ENCODE results near the gene AP1M1. TPM values are rescaled to one million over a fixed set of nuclear protein-coding genes. Genes with fewer than 3 reads are reported as not detected.

The AP1M1 gene
- total and polyA plus RNA-seq, 11 donors, result 26.2 to 93.4 (median 47.8) TPM

DNA sequence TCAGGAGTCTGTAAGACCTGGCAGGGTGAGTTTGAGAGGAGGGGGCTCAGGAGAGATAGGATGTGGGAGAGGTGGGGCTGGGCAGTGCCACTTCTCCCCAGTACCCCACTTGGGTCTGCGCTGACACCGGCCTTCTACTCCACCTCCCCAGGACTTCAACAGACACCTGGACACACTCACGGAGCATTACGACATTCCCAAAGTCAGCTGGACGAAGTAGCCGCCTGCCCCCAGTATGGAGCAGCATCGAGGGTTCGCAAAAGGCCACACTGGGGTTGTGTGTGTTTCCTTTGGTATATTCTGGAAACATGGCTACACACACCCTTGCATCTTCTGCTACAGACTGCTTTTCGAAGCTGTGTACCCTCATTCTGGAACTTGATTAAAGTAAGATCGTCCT is 7.0 kb upstream of the AP1M1 start:
- DNase-seq, result peak in 1 of 5 donors; percentile 24
- Histone ChIP-seq H3K9me3 (no peaks in the 10 kb centered on the region), H3K36me3 (peaks cover 0 to 71% (median 56%) of the 10 kb centered on the region in 9 donors), H3K27me3 (no peaks in the 10 kb centered on the region), H3K4me1 (peaks cover 4 to 34% (median 12%) of the 10 kb centered on the region in 12 donors), H3K27ac (no peak overlapping the region), H3K4me3 (no peak overlapping the region)
- 82 to 88% (median 85%) methylated on average over 10 of the region's 10 CpGs for WGBS, 4 donors
- intact Hi-C loops (cut with DNase I), result loop anchor here in 1 of 10 donors (10.0 kb wide), 1 partner anchor 986 kb away; the partner anchor contains the start of gene NOTCH3
- TF ChIP-seq, protein P1, sequence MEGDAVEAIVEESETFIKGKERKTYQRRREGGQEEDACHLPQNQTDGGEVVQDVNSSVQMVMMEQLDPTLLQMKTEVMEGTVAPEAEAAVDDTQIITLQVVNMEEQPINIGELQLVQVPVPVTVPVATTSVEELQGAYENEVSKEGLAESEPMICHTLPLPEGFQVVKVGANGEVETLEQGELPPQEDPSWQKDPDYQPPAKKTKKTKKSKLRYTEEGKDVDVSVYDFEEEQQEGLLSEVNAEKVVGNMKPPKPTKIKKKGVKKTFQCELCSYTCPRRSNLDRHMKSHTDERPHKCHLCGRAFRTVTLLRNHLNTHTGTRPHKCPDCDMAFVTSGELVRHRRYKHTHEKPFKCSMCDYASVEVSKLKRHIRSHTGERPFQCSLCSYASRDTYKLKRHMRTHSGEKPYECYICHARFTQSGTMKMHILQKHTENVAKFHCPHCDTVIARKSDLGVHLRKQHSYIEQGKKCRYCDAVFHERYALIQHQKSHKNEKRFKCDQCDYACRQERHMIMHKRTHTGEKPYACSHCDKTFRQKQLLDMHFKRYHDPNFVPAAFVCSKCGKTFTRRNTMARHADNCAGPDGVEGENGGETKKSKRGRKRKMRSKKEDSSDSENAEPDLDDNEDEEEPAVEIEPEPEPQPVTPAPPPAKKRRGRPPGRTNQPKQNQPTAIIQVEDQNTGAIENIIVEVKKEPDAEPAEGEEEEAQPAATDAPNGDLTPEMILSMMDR (IDR thresholded peaks at IDR 0.05), result no peak
- no peak for TF ChIP-seq POLR2A (IDR thresholded peaks at IDR 0.05)
- ATAC-seq, result no peak

DNA sequence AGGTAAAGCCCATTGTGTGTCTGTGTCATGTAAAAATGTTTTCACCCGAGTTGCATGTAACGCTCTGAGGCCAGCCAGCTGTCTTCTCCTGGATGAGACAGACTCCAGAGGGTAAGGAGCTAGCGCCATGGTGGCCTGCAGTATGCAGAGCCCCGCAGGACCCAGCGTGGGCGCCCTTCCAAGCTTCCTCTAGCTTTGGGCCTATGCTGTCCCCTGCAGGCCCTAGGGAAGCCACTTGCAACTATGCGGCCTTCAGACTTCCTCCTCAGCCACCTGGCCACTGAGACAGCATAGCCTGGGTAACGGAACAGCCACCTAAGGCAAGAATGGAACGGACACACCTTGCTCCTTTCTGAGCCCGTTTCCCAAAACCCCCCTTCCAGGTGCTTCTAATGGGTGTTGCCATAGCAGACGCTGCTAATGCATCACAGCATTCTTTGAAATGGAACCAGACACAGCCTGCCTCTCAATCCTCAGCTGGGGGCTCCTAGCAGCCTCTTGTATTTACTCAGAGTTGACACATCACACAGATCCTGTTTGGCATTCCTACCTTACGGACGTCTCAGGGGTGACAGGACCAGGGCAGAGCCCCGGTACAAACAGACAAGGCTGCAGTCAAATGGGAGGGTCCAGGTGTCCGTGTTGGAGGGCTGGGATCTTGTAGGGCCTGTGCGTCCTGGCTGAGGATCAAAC is 6.3 kb upstream of the AP1M1 start:
- H3K9me3 ChIP-seq, result no peaks in the 10 kb centered on the region
- intact Hi-C loops (cut with DNase I), result loop anchor here in 1 of 10 donors (10.0 kb wide), 1 partner anchor 987 kb away; the partner anchor contains the start of gene NOTCH3
- H3K4me1 ChIP-seq, result peaks cover 0 to 27% (median 6%) of the 10 kb centered on the region in 12 donors
- no peak overlapping the region for H3K4me3 ChIP-seq
- peaks cover 0 to 71% (median 56%) of the 10 kb centered on the region in 9 donors for H3K36me3 ChIP-seq
- TF ChIP-seq POLR2A (IDR thresholded peaks at IDR 0.05), result no peak
- TF ChIP-seq, protein P1 (IDR thresholded peaks at IDR 0.05), result no peak
- H3K27ac ChIP-seq, result no peak overlapping the region
- no peak for ATAC-seq
- H3K27me3 ChIP-seq, result no peaks in the 10 kb centered on the region
- 71 to 75% (median 72%) methylated on average over 16 of the region's 16 CpGs for WGBS, 4 donors
- peak in 1 of 5 donors; percentile 54 for DNase-seq

DNA sequence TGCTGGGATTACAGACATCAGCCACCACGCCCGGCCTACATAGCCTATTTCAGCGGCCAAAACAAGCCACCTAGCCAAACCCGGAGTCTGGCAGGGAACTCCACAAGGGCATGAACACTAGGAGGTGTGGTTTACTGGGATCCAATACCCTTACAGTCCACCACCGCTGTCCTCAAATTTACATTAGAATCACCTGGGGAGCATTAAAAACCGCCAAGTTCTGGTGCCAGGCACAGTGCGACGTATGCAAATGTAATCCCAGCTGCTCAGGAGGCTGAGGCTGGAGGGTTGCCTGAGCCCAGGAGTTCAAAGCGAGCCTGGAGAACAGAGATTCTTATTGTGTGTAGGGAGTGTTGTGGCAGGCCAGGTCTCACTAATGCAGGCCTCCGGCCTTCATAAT is 4.2 kb upstream of the AP1M1 start:
- Histone ChIP-seq H3K36me3 (peaks cover 0 to 52% (median 43%) of the 10 kb centered on the region in 9 donors), H3K4me3 (no peak overlapping the region), H3K27me3 (no peaks in the 10 kb centered on the region), H3K4me1 (peaks cover 1 to 23% (median 11%) of the 10 kb centered on the region in 12 donors), H3K27ac (no peak overlapping the region), H3K9me3 (no peaks in the 10 kb centered on the region)
- no peak for DNase-seq
- 91 to 92% (median 91%) methylated on average over 10 of the region's 10 CpGs for WGBS, 4 donors
- intact Hi-C loops (cut with DNase I), result loop anchor here in 1 of 10 donors (10.0 kb wide), 1 partner anchor 989 kb away; the partner anchor contains the start of gene NOTCH3
- no peak for ATAC-seq
- TF ChIP-seq POLR2A (IDR thresholded peaks at IDR 0.05), result no peak
- TF ChIP-seq, protein P1 (IDR thresholded peaks at IDR 0.05), result no peak

DNA sequence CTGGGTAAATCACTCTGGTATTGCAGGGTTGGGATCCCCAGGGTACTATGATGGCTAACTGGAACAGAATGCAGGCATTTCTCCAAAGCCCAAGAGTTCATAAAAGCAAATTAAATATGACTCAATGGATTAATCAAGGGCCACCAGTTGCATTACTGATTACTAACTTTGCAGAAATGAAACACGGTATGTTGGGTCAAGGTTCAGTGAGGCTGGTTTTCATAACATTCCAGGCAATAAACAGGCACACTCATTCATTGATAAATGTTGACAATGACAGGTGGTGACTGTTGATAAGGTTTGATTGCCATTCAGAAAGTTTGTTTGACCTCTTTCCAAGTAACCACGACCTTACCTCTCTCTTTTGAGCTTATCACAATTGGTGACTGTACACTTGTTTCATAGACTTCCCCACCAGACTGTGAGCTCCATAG is 506 bp upstream of the AP1M1 start:
- Histone ChIP-seq H3K27me3 (no peaks in the 10 kb centered on the region), H3K36me3 (peaks cover 0 to 29% (median 18%) of the 10 kb centered on the region in 9 donors), H3K9me3 (no peaks in the 10 kb centered on the region), H3K4me3 (peak overlapping the region in 11 of 12 donors; percentile 78 to 99 (median 95)), H3K4me1 (peaks cover 4 to 36% (median 22%) of the 10 kb centered on the region in 12 donors), H3K27ac (peak overlapping the region; percentile 60 to 95 (median 88))
- WGBS, 4 donors, result 37 to 47% (median 39%) methylated on average over 2 of the region's 2 CpGs
- intact Hi-C loops (cut with DNase I), result loop anchor here in 2 of 10 donors (2.0 to 10.0 kb wide), 2 partner anchors 190 to 992 kb away; partner anchors contain the start of gene NOTCH3 (in 1 of the 2)
- DNase-seq (no peak), ATAC-seq (no peak)
- no peak for TF ChIP-seq POLR2A (IDR thresholded peaks at IDR 0.05)
- TF ChIP-seq, protein P1 (IDR thresholded peaks at IDR 0.05), result no peak

All from heart left ventricle (tissue), 16 donors.